GM18505 (cell line): ENCODE results near the gene MAPK6.
"Not testable (repeated sequence)": the region's sequence is repeated elsewhere in the genome, so short reads cannot be mapped to it uniquely, and the experiment has no call there.

Experiments
- ATAC-seq: cut with Tn5 transposase; IDR thresholded peaks from one replicate; pipeline ENCODE4 v1.9.1; 2021; ENCODE audit not compliant: unreplicated experiment
- POLR2A ChIP-seq: IDR thresholded peaks from 4 replicates; pipeline ENCODE4 v1.6.1; 2011; ENCODE audit warnings: borderline replicate concordance; ENCODE audit not compliant: insufficient read depth, insufficient read length; ENCODE audit errors: extremely low read depth

MAPK6 gene

DNA sequence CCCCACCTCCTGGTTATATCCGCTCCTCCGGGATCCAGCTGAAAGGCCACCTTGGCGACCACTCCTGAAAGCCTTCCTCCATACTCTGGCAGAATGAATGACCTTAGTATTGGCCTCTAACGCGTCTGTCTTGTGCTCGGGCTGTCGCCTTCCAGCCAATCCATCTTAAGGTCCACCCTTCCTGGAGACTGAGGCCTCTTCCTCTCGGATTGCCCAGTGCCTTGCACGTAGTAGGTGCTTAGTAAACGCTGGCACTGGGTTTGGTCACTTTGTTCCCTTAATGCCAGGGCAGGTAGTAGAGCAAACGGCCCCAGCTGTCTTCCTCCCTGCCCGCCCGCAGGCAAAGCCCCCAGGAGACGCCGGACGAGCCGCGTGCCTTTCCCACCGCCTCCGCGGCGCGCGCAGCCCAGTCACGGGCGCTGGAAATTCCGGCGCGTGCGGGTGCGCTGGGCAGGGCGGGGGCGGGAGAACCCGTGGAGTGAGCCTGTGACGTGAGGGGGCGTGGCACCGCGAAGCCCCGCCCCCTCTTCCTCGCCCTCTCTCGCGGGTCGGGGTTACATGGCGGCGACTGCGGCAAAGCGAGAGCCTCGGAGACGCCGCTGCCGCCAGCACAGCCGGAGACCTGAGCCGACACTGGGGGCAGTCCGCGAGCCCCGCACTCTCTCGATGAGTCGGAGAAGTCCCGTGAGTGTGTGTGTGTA lies at the start of gene MAPK6:
Gene MAPK6 (plus strand): TSS at position 527 of the 701 bp plus-strand sequence. CDS start 27,242 bp downstream, outside the sequence.
- peak; percentile 79 for ATAC-seq

DNA sequence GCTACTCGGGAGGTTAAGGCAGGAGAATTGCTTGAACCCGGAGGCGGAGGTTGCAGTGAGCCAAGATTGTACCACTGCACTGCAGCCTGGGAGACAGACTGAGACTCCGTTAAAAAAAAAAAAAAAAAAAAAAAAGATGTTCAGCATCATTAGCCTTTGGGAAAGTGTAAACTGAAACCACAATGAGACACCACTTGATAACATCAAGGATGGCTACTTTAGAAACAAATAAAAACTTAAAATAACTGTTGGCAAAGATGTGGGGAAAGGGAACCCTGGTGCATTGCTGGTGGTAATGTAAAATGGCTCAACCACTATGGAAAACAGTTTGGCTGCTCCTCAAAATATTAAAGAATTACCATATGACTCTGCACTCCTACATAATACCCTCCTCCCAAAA lies 49.3 kb upstream of the MAPK6 start:
- no peak for TF ChIP-seq POLR2A
- no peak for ATAC-seq

More for the DNA sequence above, at the start of gene MAPK6:
- TF ChIP-seq POLR2A, result peak; percentile 88

DNA sequence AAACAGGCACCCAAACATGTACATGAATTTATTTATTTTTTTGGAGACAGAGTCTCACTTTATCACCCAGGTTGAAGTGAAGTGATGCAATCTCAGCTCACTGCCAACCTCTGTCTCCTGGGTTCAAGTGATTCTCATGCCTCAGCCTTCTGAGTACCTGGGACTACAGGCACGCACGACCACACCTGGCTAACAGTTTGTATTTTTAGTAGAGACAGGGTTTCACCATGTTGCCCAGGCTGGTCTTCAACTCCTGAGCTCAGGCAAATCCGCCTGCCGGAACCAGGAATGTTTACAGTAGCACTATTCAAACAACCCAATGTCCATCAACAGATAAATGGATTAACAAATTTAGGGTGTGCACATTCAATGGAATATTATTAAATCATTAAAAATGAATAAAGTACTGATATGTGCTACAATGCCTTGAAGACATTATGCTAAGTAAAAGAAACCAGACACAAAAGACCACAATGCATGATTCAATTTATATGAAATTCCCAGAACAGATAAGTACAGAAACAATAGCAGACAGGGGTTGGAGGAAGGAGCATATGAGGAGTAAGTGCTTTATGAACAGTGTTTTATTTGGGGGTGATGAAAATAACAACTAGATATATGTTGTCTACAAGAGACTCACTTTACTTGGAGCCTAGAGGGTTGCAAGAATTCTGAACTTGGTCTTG lies 48.7 kb upstream of the MAPK6 start:
- ATAC-seq, result no peak
- TF ChIP-seq POLR2A, result no peak

- peak; percentile 6 for ATAC-seq
Observed at GRCh38 chr15:51971032-51971374, 48.0 kb upstream of the MAPK6 start.

DNA sequence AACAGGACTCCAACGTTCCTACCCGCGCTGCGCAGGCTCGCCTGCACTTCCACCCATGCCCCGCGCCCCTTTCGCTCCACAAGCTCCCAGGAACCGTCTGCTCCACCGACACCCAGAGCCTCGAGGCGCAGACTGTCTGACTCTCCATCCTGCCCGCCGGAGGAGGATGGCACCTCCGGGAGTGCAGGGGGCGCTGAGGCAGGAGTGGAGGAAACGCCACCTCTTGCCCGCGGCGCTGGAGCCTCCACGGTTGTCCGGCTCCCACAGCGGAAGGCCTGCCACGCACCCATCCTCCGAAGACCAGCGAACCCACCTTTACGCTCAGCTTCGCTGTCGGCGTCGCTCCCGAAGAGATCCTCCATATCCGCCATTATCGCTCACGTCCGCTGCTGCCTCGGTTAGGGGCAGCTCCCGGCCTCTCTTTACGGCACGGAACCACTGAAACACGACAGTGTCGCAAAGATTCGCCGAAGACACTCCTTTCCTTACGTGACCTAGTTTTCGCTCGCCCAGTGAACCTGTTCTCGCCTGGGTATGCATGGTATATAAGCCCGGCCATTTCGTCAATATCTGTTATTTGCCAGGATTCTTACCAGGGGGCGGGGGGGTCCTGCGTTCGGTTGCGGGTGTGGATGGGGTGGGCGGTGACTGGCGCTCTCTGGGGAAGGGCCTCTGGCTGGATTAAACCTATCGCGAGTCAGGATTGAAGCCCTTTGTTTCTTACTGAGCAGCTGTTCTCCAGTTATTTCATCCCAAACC lies 47.5 kb upstream of the MAPK6 start, which contains the start of gene LEO1:
Gene LEO1 (minus strand): TSS at position 404 of the 759 bp plus-strand sequence. CDS start 33 bp downstream, at position 371.
- ATAC-seq, result peak; percentile 81
- TF ChIP-seq POLR2A, result peak; percentile 95

More at GRCh38 chr15:51971032-51971374, 48.0 kb upstream of the MAPK6 start:
- TF ChIP-seq POLR2A, result no peak

DNA sequence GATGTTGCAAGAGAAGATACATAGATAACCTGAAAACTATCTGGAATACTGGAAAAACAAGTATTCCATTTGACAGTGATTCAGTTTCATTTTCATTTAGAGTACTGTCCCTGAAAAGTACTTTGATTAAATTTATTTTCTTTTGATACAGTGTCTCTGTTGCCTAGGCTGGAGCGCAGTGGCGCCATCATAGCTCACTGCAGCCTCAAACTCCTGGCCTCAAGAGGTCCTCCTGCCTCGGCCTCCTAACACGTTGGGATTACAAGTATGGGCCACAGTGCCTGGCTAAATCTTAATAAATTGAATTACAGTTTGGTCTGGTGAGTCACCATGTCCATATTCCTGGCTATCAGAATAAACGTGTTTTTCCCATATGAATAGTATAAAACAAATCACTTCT lies 45.8 kb upstream of the MAPK6 start:
- no peak for ATAC-seq
- TF ChIP-seq POLR2A, result no peak

GRCh38 chr15:51973775-51974174 lies 45.2 kb upstream of the MAPK6 start:
- no peak for ATAC-seq
- no peak for TF ChIP-seq POLR2A

DNA sequence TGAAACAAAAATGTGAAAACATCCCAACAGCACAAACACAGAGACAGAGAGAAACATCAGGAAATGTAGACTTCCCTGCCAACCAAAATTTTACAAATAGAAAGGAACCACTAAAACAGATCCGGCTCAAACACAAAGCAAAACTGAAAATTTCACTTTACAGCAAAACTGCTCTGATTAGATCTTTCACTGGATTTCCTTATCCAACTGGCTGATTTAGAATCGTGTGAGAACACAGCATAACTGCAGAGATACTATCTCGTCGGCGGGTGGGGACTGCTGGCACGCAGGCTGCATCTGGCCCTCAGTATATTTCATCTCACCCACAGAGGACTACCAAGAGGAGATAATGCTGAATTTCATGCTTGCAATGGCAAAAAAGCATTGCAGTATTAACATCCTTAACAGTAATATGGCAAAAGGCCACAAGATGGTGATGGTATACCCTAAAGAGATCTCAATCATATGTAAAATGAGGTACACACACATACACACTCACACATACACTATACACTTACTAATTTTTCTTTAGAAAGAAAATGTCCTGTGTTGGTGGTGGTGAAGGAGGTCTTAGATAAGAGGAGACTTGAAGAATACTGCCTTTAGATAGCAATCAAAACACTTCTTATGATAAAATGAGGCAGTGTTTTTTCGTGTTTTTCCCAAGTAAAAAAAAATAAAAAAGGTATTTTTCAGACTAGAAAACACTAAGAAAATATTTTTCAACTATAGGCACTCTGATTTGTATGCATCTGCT lies 36.8 kb upstream of the MAPK6 start:
- TF ChIP-seq POLR2A, result no peak
- ATAC-seq, result peak; percentile 91

DNA sequence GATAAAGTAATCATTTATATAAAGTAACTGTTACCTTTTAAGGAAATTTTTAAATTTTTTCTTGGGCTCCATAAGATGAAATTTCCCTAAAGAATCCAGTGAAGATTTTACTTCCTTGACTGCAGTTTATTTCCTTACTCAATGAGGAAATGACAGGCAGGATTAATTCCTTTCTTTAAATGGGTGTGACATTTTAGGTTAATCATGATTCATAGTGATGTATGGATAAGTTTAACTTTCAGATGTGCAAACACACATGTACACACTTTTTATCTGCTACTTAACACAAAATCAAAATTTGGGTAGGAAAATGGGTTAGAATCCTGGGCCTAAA lies 36.3 kb upstream of the MAPK6 start:
- TF ChIP-seq POLR2A, result no peak
- ATAC-seq, result no peak

GRCh38 chr15:51991141-51991540 lies 27.9 kb upstream of the MAPK6 start:
- ATAC-seq, result no peak
- no peak for TF ChIP-seq POLR2A

- TF ChIP-seq POLR2A, result no peak
- no peak for ATAC-seq
Observed at GRCh38 chr15:51992953-51993352, 26.1 kb upstream of the MAPK6 start.

DNA sequence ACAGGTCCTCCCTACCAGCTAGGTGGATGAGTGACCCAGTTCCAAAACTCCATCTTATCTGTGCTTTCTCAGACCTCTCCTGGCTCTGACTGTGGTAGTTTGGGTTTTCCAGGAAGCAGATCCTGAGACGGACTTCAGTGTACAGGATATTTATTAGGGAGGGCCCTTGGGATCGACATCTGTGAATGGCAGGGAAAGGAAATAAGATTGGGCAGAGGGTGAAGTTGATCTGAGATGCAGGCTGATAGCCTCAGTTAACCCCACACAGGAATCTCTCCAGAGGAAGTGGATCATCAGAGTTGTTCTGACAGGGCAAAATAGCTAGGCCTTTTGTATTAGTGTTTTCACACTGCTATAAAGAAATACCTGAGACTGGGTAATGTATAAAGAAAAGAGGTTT lies 16.7 kb upstream of the MAPK6 start:
- no peak for ATAC-seq
- no peak for TF ChIP-seq POLR2A

- ATAC-seq, result not testable (repeated sequence)
Observed at GRCh38 chr15:52003089-52003488, 15.9 kb upstream of the MAPK6 start.
